GM12891 (cell line): ENCODE data around the gene KCNJ8.

Experiments
- POLR2A ChIP-seq: IDR thresholded peaks from 2 replicates; pipeline ENCODE4 v1.6.1; 2011; ENCODE audit warnings: low read depth, low read length, control low read depth
- TAF1 ChIP-seq: IDR thresholded peaks from 2 replicates; pipeline ENCODE4 v1.6.1; 2011; ENCODE audit warnings: low read depth, low read length, control low read depth

GRCh38 chr12:21757735-21758134, 16.8 kb downstream of the KCNJ8 start:
- TF ChIP-seq POLR2A (no peak), TAF1 (no peak)
